ENCODE measurements around the gene COPS9.

The COPS9 gene

GRCh38 chr2:240164586-240164985 lies 28.5 kb upstream of the COPS9 start:
- TF ChIP-seq CTCF (IDR thresholded peaks at IDR 0.05; ENCODE audit: low read depth, low read length): no peak
- Histone ChIP-seq H3K36me3 (no peaks in the 10 kb centered on the region), H3K27ac (no peak overlapping the region), H3K27me3 (ENCODE audit: insufficient read depth, low read depth, severe bottlenecking) (no peaks in the 10 kb centered on the region), H3K4me3 (ENCODE audit: low read depth, low read length) (no peak overlapping the region), H3K9me3 (ENCODE audit: severe bottlenecking) (no peaks in the 10 kb centered on the region)
- DNase-seq: no peak

- DNase-seq: no peak
- Histone ChIP-seq H3K36me3 (no peaks in the 10 kb centered on the region), H3K27ac (no peak overlapping the region), H3K4me3 (ENCODE audit: low read depth, low read length) (no peak overlapping the region), H3K9me3 (ENCODE audit: severe bottlenecking) (no peaks in the 10 kb centered on the region), H3K27me3 (ENCODE audit: insufficient read depth, low read depth, severe bottlenecking) (no peaks in the 10 kb centered on the region)
- TF ChIP-seq CTCF (IDR thresholded peaks at IDR 0.05; ENCODE audit: low read depth, low read length): no peak
Observed at GRCh38 chr2:240163844-240164574, 27.9 kb upstream of the COPS9 start.

- H3K4me3 ChIP-seq (ENCODE audit: low read depth, low read length): no peak overlapping the region
- no peaks in the 10 kb centered on the region for H3K27me3 ChIP-seq (ENCODE audit: insufficient read depth, low read depth, severe bottlenecking)
- no peaks in the 10 kb centered on the region for H3K36me3 ChIP-seq
- H3K9me3 ChIP-seq (ENCODE audit: severe bottlenecking): no peaks in the 10 kb centered on the region
- DNase-seq: no peak
- TF ChIP-seq CTCF (IDR thresholded peaks at IDR 0.05; ENCODE audit: low read depth, low read length): no peak
- no peak overlapping the region for H3K27ac ChIP-seq
Observed at GRCh38 chr2:240162939-240163714, 27.0 kb upstream of the COPS9 start.

- Histone ChIP-seq H3K9me3 (ENCODE audit: severe bottlenecking) (no peaks in the 10 kb centered on the region), H3K27me3 (ENCODE audit: insufficient read depth, low read depth, severe bottlenecking) (no peaks in the 10 kb centered on the region), H3K27ac (no peak overlapping the region), H3K36me3 (no peaks in the 10 kb centered on the region), H3K4me3 (ENCODE audit: low read depth, low read length) (no peak overlapping the region)
- DNase-seq: no peak
- no peak for TF ChIP-seq CTCF (IDR thresholded peaks at IDR 0.05; ENCODE audit: low read depth, low read length)
Observed at GRCh38 chr2:240162531-240162930, 26.4 kb upstream of the COPS9 start.

GRCh38 chr2:240162032-240162431 lies 25.9 kb upstream of the COPS9 start:
- no peak overlapping the region for H3K27ac ChIP-seq
- H3K36me3 ChIP-seq: no peaks in the 10 kb centered on the region
- H3K27me3 ChIP-seq (ENCODE audit: insufficient read depth, low read depth, severe bottlenecking): no peaks in the 10 kb centered on the region
- TF ChIP-seq CTCF (IDR thresholded peaks at IDR 0.05; ENCODE audit: low read depth, low read length): no peak
- H3K9me3 ChIP-seq (ENCODE audit: severe bottlenecking): no peaks in the 10 kb centered on the region
- no peak overlapping the region for H3K4me3 ChIP-seq (ENCODE audit: low read depth, low read length)
- DNase-seq: no peak
